Measurements from ENCODE around the gene CUL3. TPM values are rescaled to one million over a fixed set of nuclear protein-coding genes. Genes with fewer than 3 reads are reported as not detected.

The CUL3 gene
- total RNA-seq, 1 donor from 2014 or later = 99.4 TPM

DNA sequence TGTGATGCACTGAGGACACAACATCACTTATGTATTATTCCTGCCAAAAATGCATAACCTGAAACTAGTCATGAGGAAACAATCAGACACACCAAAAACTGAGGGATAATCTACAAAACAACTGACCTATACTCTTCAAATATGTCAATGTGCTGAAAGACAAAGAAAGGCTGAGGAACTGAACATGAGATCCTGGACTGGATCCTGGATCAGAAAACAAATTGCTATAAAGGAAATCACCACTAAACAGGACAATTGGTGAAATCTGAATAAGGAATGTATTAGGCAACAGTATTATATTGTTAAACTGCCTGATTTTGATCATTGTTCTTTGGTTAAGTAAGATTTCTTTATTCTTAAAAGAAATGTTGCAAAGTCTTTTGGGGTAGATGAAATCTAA, 28.8 kb downstream of the CUL3 start:
- Mint-ChIP-seq H3K4me1 (ENCODE audit: low read depth, unreplicated experiment) (peaks cover 8% of the 10 kb centered on the region), H3K27me3 (ENCODE audit: unreplicated experiment) (no peaks in the 10 kb centered on the region), H3K36me3 (ENCODE audit: unreplicated experiment) (no peaks in the 10 kb centered on the region), H3K4me3 (ENCODE audit: unreplicated experiment) (no peak overlapping the region), H3K27ac (ENCODE audit: unreplicated experiment) (no peak overlapping the region), H3K9me3 (ENCODE audit: unreplicated experiment) (no peaks in the 10 kb centered on the region)
- DNase-seq = no peak
- TF ChIP-seq, protein P1, sequence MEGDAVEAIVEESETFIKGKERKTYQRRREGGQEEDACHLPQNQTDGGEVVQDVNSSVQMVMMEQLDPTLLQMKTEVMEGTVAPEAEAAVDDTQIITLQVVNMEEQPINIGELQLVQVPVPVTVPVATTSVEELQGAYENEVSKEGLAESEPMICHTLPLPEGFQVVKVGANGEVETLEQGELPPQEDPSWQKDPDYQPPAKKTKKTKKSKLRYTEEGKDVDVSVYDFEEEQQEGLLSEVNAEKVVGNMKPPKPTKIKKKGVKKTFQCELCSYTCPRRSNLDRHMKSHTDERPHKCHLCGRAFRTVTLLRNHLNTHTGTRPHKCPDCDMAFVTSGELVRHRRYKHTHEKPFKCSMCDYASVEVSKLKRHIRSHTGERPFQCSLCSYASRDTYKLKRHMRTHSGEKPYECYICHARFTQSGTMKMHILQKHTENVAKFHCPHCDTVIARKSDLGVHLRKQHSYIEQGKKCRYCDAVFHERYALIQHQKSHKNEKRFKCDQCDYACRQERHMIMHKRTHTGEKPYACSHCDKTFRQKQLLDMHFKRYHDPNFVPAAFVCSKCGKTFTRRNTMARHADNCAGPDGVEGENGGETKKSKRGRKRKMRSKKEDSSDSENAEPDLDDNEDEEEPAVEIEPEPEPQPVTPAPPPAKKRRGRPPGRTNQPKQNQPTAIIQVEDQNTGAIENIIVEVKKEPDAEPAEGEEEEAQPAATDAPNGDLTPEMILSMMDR (IDR thresholded peaks at IDR 0.05; ENCODE audit: partially characterized antibody, unreplicated experiment) = no peak

DNA sequence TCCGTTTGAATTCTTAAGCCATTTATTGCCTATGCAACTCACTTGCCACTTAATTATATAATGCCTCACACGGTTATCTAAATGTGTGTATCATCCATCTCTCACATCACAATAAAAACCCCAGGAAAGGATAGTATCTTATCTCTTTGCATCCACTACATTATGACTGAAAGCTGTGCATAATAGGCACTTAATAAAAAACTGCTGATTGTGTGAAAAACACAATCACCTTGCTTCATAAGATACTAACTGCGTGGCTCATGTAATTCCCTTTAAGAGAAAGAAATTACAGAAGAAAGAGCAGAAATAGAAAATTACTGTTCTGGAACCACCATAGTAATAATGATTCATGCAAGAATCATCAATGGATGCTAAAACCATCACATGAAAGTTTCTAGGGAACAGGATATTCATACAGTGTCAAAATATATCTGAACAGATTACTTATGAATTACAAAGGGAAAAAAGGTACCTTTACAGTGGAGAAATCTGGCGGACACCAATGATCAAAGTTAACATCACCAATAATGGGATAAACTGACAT, 29.3 kb downstream of the CUL3 start:
- H3K27me3 Mint-ChIP-seq (ENCODE audit: unreplicated experiment) = no peaks in the 10 kb centered on the region
- H3K36me3 Mint-ChIP-seq (ENCODE audit: unreplicated experiment) = no peaks in the 10 kb centered on the region
- H3K9me3 Mint-ChIP-seq (ENCODE audit: unreplicated experiment) = no peaks in the 10 kb centered on the region
- H3K27ac Mint-ChIP-seq (ENCODE audit: unreplicated experiment) = no peak overlapping the region
- TF ChIP-seq, protein P1 (IDR thresholded peaks at IDR 0.05; ENCODE audit: partially characterized antibody, unreplicated experiment) = no peak
- DNase-seq = no peak
- H3K4me3 Mint-ChIP-seq (ENCODE audit: unreplicated experiment) = no peak overlapping the region
- H3K4me1 Mint-ChIP-seq (ENCODE audit: low read depth, unreplicated experiment) = peaks cover 8% of the 10 kb centered on the region

DNA sequence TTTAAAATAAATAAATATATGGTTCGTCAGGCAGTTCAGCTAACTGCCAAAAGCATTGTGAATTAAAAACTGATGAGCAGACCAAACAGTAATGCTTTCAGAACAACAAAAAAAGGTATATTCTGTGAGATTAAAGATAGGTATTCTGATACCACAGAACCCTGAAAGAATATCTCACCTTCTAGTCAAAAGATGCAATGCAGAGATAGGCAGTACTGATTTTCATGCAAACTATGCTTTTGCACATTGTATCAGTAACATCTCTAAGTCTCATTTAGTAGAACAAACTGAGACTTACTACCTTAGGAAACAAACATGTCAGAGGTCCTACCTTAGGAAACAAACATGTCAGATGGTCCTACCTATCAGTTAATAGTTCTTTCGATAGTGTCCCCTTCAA, 32.4 kb downstream of the CUL3 start:
- H3K4me3 Mint-ChIP-seq (ENCODE audit: unreplicated experiment) = no peak overlapping the region
- DNase-seq = no peak
- H3K27ac Mint-ChIP-seq (ENCODE audit: unreplicated experiment) = no peak overlapping the region
- TF ChIP-seq, protein P1 (IDR thresholded peaks at IDR 0.05; ENCODE audit: partially characterized antibody, unreplicated experiment) = no peak
- no peaks in the 10 kb centered on the region for H3K9me3 Mint-ChIP-seq (ENCODE audit: unreplicated experiment)
- peaks cover 6% of the 10 kb centered on the region for H3K4me1 Mint-ChIP-seq (ENCODE audit: low read depth, unreplicated experiment)
- no peaks in the 10 kb centered on the region for H3K36me3 Mint-ChIP-seq (ENCODE audit: unreplicated experiment)
- H3K27me3 Mint-ChIP-seq (ENCODE audit: unreplicated experiment) = no peaks in the 10 kb centered on the region

DNA sequence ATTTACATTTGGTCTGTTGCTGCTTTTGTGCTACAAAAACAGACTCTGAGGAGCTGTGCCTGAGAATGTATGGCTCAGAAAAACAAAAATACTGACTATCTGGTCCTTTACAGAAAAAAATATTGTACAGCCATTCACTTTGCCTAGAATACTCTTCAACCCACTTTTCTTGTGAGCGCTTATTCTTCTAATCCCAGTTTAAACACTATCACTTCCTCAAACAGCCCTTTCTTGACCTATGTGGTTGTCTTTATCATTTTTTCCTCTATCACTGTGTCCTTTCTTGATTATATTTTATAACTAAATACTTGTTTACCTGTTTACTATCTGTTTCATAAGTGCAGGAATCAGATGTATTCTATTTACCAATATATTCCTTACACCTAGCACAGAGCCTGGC, 33.5 kb downstream of the CUL3 start:
- DNase-seq = no peak
- Mint-ChIP-seq H3K36me3 (ENCODE audit: unreplicated experiment) (no peaks in the 10 kb centered on the region), H3K27me3 (ENCODE audit: unreplicated experiment) (no peaks in the 10 kb centered on the region), H3K4me1 (ENCODE audit: low read depth, unreplicated experiment) (peaks cover 10% of the 10 kb centered on the region), H3K9me3 (ENCODE audit: unreplicated experiment) (no peaks in the 10 kb centered on the region), H3K4me3 (ENCODE audit: unreplicated experiment) (no peak overlapping the region), H3K27ac (ENCODE audit: unreplicated experiment) (no peak overlapping the region)
- TF ChIP-seq, protein P1 (IDR thresholded peaks at IDR 0.05; ENCODE audit: partially characterized antibody, unreplicated experiment) = no peak

GRCh38 chr2:224546926-224547325, 38.2 kb downstream of the CUL3 start:
- H3K36me3 Mint-ChIP-seq (ENCODE audit: unreplicated experiment) = no peaks in the 10 kb centered on the region
- peaks cover 24% of the 10 kb centered on the region for H3K4me1 Mint-ChIP-seq (ENCODE audit: low read depth, unreplicated experiment)
- TF ChIP-seq, protein P1 (IDR thresholded peaks at IDR 0.05; ENCODE audit: partially characterized antibody, unreplicated experiment) = no peak
- no peak overlapping the region for H3K27ac Mint-ChIP-seq (ENCODE audit: unreplicated experiment)
- DNase-seq = no peak
- no peaks in the 10 kb centered on the region for H3K27me3 Mint-ChIP-seq (ENCODE audit: unreplicated experiment)
- no peak overlapping the region for H3K4me3 Mint-ChIP-seq (ENCODE audit: unreplicated experiment)
- H3K9me3 Mint-ChIP-seq (ENCODE audit: unreplicated experiment) = no peaks in the 10 kb centered on the region
